HG03066 (cell line): ENCODE measurements around the gene YARS1.
"Not testable (repeated sequence)": the region's sequence is repeated elsewhere in the genome, so short reads cannot be mapped to it uniquely, and the experiment has no call there.

Experiments
- ATAC-seq: cut with Tn5 transposase; IDR thresholded peaks from one replicate; pipeline ENCODE4 v1.9.1; 2021; ENCODE audit warnings: low read depth; ENCODE audit not compliant: unreplicated experiment

YARS1 gene

GRCh38 chr1:32817815-32818786 lies 943 bp upstream of the YARS1 start:
- peak; percentile 1 for ATAC-seq

GRCh38 chr1:32816676-32817158 lies 441 bp downstream of the YARS1 start:
- ATAC-seq = peak; percentile 5

GRCh38 chr1:32813941-32814739 lies 3.0 kb downstream of the YARS1 start:
- no peak for ATAC-seq

GRCh38 chr1:32811917-32812316 lies 5.2 kb downstream of the YARS1 start:
- no peak for ATAC-seq

- ATAC-seq = no peak
Observed at GRCh38 chr1:32811265-32811664, 5.9 kb downstream of the YARS1 start.

GRCh38 chr1:32810358-32810757 lies 6.8 kb downstream of the YARS1 start:
- no peak for ATAC-seq

GRCh38 chr1:32808580-32808979 lies 8.6 kb downstream of the YARS1 start:
- no peak for ATAC-seq

GRCh38 chr1:32806910-32807523 lies 10.1 kb downstream of the YARS1 start:
- no peak for ATAC-seq

GRCh38 chr1:32806290-32806689 lies 10.9 kb downstream of the YARS1 start:
- ATAC-seq = no peak

GRCh38 chr1:32804460-32804859 lies 12.7 kb downstream of the YARS1 start:
- not testable (repeated sequence) for ATAC-seq

GRCh38 chr1:32801096-32801715 lies 16.0 kb downstream of the YARS1 start:
- ATAC-seq = no peak

GRCh38 chr1:32798679-32799416 lies 18.3 kb downstream of the YARS1 start:
- ATAC-seq = no peak

- ATAC-seq = no peak
Observed at GRCh38 chr1:32798191-32798590, 19.0 kb downstream of the YARS1 start.

- ATAC-seq = no peak
Observed at GRCh38 chr1:32797456-32797855, 19.7 kb downstream of the YARS1 start.

- ATAC-seq = not testable (repeated sequence)
Observed at GRCh38 chr1:32795763-32796162, 21.4 kb downstream of the YARS1 start.

- no peak for ATAC-seq
Observed at GRCh38 chr1:32791881-32792280, 25.3 kb downstream of the YARS1 start.

GRCh38 chr1:32789356-32789755 lies 27.8 kb downstream of the YARS1 start:
- not testable (repeated sequence) for ATAC-seq

GRCh38 chr1:32786856-32787255 lies 30.3 kb downstream of the YARS1 start:
- ATAC-seq = no peak

GRCh38 chr1:32784817-32785216 lies 32.3 kb downstream of the YARS1 start:
- ATAC-seq = no peak

GRCh38 chr1:32783851-32784250 lies 33.3 kb downstream of the YARS1 start:
- ATAC-seq = no peak
